ENCODE results near the gene HOXB7. TPM values are rescaled to one million over a fixed set of nuclear protein-coding genes. Genes with fewer than 3 reads are reported as not detected.

The HOXB7 gene
- total RNA-seq, 1 donor from 2014 or later: 24.9 TPM

- no peak for TF ChIP-seq CTCF (conservative IDR thresholded peaks at IDR 0.05; ENCODE audit: low read depth, low read length)
- H3K4me3 ChIP-seq (ENCODE audit: low read depth, low read length): no peak overlapping the region
- no peak for DNase-seq (ENCODE audit: low read depth)
These were observed 23.8 kb upstream of the HOXB7 start for GRCh38 chr17:48634493-48635208.

GRCh38 chr17:48633266-48633677 lies 22.5 kb upstream of the HOXB7 start:
- H3K4me3 ChIP-seq (ENCODE audit: low read depth, low read length): no peak overlapping the region
- no peak for DNase-seq (ENCODE audit: low read depth)
- TF ChIP-seq CTCF (conservative IDR thresholded peaks at IDR 0.05; ENCODE audit: low read depth, low read length): no peak

GRCh38 chr17:48632579-48633265 lies 21.9 kb upstream of the HOXB7 start:
- no peak overlapping the region for H3K4me3 ChIP-seq (ENCODE audit: low read depth, low read length)
- no peak for DNase-seq (ENCODE audit: low read depth)
- TF ChIP-seq CTCF (conservative IDR thresholded peaks at IDR 0.05; ENCODE audit: low read depth, low read length): no peak

- no peak overlapping the region for H3K4me3 ChIP-seq (ENCODE audit: low read depth, low read length)
- no peak for TF ChIP-seq CTCF (conservative IDR thresholded peaks at IDR 0.05; ENCODE audit: low read depth, low read length)
- DNase-seq (ENCODE audit: low read depth): no peak
These were observed 21.1 kb upstream of the HOXB7 start for GRCh38 chr17:48631693-48632578.

GRCh38 chr17:48630925-48631692 lies 20.3 kb upstream of the HOXB7 start:
- no peak overlapping the region for H3K4me3 ChIP-seq (ENCODE audit: low read depth, low read length)
- no peak for DNase-seq (ENCODE audit: low read depth)
- no peak for TF ChIP-seq CTCF (conservative IDR thresholded peaks at IDR 0.05; ENCODE audit: low read depth, low read length)

Measured in epithelial cell of proximal tubule (primary cell).